HG03175 (cell line): ENCODE measurements around the gene SLC16A11.
A peak's percentile ranks its signal among the peaks of the same experiment; 100 is the strongest.
"Not testable (repeated sequence)": the region's sequence is repeated elsewhere in the genome, so short reads cannot be mapped to it uniquely, and the experiment has no call there.

ENCODE experiments used
- ATAC-seq: cut with Tn5 transposase; IDR thresholded peaks from one replicate; pipeline ENCODE4 v1.9.1; 2021; ENCODE audit warnings: mild to moderate bottlenecking, moderate library complexity; ENCODE audit not compliant: unreplicated experiment

The SLC16A11 gene

DNA sequence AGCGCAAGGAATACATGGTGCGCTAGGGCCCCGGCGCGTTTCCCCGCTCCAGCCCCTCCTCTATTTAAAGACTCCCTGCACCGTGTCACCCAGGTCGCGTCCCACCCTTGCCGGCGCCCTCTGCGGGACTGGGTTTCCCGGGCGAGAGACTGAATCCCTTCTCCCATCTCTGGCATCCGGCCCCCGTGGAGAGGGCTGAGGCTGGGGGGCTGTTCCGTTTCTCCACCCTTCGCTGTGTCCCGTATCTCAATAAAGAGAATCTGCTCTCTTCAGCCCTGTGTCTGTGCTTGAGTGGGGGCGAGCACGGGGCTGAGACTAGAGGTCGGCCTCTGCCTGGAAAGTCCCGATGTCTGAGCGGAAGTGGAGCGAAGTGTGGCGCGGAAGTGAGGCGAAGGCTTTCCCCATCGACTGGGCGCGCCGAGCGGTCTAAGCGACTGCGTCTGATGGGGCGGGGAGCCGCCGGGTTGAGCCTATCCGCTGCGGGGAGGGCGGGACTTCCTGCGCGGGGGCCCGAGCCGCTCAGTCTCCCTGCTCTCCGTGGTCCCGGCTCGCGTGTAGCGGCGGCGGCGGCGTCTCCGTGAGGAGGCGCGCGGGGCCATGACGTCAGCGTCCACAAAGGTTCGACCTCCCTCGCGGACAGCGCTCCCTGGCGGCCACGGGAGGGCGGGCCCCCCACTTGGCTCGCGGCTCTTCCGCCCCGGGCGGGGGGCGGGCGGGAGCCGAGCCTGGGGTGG lies 29.5 kb downstream of the SLC16A11 start:
- ATAC-seq = peak; percentile 85

DNA sequence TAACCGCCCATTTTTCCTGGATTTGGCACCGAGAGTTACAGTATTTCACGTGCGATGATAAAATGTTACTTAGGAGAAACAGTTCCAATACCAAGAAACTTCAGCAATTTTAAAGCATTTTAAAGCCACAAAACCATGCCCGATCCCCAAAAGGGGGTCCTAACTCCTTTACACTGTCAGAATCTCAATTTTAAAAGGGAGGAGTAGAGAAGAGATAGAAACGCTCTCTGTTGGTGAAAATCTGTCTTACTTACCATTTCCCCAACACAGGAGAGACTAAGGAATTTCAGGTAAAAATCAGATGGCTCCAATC lies 32.0 kb downstream of the SLC16A11 start:
- no peak for ATAC-seq

DNA sequence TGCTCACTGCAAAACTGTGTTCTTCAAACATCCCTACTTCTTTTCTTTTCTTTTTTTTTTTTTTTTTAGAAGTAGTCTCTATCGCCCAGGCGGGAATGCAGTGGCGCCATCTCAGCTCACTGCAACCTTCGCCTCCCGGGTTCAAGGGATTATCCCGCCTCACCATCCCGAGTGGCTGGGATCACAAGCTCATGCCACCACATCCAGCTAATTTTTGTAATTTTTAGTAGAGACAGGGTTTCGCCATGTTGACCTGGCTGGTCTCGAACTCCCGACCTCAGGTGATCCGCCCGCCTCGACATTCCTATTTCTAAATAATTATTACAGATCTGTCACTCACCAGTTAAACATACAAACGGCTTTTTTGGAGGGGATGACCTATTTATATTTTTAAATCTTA lies 32.5 kb downstream of the SLC16A11 start:
- ATAC-seq = no peak

DNA sequence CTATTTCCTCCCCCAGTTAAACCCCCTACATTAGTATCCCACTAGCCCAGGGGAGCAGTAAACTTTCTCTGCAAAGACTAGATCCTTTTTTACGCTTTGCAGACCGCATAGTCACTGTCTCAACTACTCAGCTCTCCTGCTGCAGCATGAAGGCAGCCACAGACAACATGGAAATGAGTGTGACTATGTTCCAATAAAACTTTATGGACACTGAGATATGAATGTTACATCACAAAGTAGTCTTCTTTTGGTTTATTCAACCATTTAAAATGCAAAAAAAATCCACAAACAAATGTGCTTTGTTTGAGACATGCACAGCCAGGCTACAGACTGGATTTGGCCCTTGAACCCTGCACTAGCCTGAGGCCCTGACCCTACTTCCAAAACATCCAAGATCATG lies 33.4 kb downstream of the SLC16A11 start:
- no peak for ATAC-seq

DNA sequence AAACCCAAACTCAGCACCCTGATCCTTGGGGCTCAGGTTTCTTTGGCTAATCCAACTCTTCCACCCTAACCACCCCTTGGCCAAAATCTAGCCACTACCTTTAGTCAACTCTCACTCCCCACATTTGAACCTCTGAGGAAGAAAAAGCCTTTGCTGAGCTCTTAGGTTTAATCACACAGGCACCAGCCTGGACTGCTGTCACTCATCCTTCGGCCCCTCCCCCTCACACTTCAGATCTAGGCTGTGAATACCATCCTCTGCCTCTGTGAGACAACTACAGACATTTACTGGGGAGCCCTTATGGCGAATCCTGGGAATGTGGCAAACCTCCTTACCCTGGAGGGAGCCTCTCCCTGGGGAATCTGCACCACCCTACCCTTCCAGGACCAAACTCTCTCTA lies 36.7 kb downstream of the SLC16A11 start:
- no peak for ATAC-seq

DNA sequence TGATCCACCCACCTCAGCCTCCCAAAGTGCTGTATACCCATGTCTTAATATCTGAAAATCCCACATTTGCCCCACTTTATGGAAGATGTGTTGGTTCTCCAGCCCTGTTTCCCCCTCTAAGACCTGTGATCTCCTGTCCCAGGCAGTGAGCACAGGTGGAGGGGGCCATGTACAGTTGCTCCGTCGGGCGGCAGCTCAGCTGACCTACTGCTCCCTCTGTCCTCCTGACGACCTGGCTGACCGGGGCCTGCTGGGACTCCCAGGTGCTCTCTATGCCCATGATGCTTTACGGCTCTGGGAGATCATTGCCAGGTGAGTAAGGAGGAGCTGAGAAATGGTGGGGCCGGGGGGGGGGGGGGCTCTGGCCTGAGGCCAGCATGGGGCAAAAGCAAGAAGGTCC lies 38.2 kb downstream of the SLC16A11 start:
- no peak for ATAC-seq

DNA sequence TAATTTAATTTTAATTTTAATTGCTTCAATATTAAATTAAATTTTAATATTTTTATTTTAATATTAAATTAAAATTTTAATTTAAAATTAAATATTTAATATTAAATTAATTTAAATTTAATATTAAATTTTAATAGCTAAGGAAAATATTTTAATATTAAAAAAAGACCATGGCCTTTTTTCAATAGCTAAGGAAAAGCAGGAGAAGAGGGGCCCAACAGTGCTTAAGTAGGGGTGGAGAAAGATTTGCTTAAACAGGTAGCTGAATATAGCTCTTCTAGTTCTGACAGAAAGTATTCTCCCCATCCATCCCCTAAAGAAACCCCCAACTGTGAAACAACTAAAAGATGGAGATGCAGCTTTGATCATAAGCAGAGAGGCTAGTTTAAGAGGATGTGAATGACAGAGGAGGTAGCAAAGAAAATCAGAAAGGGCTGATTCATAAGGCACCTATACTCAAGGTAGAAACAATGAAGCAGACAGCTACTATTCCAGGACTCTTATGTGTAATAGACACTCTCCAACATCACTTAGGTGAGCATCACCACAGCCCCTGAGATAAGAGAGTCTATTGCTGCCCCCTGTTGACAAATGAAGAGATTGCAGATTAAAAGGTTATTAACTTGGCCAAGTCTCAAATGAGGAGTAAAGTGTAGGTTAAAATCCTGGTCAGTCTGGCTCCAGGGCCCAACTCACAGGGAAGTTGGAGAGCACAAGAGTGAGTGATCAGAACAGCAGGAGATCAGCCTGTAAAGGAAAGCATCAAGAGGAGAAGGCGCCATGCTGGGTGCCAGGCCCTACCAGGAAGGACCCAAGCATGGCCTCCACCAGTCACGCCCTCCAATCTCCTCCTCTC lies 39.3 kb downstream of the SLC16A11 start:
- no peak for ATAC-seq

DNA sequence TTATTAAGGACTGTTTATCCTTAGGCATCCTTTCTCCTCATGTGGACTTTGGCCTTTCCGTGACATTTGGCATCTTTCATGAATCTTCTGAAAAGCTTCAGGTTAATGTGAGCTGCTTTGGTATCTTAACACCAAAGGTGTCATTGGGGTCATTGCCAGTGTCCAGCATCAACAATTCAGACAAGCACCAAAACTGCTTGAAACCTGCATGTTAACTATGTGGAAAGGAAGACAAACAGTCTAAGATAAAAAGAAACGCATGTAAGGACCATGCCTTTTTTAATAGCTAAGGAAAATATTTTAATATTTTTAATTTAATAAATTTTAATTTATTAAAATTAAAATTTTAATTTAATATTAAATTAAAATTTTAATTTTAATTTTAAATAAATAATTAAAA lies 40.1 kb downstream of the SLC16A11 start:
- no peak for ATAC-seq

DNA sequence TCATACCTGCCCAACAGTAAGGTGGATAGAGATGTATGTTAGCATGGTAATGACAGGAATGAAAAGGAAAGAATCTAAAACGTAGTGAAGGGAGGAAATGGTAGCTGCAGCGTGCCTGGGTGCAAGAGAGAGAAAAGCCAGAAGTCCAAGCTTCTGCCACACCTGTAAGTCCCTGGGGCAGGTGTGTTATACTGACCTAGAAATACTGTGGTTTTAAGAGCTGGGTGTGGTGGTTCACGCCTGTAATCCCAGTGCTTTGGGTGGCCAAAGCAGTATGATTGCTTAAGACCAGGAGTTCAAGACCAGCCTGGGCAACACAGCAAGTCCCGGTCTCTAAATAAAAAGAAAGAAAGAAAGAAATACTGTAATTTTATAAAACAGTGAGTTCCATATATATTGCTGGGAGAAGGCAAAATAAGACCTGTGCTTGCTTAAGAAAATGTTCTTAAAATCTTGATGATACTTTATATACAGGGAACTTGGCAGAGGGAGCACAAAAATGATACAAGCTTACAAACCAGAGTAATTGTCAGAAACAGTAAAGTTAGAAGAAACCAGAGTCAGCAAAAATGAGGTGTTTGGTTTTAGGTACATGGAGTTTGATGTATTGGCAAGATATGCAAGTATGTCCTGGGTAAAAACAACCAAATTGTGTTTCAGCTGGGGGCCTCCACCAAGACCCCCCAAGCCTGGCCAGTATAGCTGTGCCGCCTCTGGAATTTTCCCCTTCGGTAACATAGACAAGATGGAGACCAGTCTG lies 41.4 kb downstream of the SLC16A11 start:
- ATAC-seq = no peak

DNA sequence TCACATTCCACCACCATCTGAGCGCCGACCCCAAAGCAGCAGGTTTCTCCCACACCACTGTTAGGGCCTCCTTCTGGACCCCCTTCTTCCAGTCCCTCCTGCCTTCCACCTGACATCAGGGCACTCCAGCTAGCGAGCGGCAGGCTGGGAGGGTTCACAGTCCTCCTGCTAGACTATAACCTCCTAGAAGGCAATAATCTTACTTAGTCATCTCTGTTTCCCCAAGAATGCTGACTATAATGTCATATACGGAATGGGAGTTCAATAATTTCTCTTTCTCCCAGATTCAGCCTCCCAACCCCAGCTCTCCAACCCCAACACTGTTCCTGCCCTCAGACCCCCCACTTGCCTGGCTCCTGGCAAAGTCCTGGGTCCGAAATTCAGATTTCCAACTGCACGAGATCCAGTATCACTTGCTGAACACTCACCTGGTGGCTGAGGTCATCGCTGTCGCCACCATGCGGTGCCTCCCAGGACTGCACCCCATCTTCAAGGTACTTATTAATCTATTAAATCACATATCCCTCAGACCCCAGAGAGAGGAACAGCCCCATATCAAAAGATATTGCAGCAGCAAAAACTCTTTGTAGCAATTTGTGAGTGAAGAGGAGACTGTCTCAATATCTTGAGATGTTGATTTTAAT lies 42.5 kb downstream of the SLC16A11 start:
- no peak for ATAC-seq

DNA sequence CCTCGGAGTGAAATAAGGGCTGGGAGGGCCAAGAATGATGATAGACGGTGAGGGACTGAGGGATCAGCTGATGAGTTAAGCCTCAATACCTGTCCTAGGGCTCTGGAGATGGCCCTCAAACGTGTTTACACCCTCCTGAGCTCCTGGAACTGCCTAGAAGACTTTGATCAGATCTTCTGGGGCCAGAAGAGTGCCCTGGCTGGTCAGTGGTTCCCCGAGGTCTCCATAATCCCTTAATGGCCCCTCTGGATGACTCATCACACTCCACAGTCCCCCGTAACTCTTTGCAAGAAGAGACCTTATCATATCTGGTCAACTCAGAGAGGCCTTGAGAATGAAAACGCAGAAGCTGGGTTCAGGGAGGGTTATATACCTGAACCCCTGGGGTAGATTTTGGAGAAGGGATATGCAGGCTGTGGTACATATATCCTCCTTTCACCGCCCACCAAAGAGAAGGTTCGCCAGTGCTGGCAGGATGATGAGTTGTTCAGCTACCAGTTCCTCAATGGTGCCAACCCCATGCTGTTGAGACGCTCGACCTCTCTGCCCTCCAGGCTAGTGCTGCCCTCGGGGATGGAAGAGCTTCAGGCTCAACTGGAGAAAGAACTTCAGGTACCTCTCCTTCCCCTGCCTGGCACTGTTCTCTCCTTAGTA lies 44.9 kb downstream of the SLC16A11 start:
- ATAC-seq = no peak

DNA sequence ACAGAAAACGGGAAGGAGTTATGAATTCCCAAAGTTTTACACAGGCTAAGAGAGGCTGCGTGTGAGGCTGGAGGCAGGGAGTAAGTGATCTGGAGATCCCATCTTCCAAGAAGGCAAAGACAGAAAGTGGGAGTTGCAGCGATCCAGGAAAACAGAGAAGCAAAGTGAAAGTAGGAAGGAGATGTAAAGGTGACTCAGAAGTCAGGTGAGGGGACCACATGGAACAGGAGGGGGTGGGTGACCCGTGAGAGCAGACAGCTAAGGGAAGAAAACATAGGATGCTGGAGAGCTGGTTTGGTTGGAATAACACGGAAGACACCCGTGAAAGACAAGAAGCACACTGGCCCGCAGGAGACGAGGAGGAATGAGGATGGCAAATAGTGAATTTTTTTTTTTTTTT lies 46.7 kb downstream of the SLC16A11 start:
- no peak for ATAC-seq

DNA sequence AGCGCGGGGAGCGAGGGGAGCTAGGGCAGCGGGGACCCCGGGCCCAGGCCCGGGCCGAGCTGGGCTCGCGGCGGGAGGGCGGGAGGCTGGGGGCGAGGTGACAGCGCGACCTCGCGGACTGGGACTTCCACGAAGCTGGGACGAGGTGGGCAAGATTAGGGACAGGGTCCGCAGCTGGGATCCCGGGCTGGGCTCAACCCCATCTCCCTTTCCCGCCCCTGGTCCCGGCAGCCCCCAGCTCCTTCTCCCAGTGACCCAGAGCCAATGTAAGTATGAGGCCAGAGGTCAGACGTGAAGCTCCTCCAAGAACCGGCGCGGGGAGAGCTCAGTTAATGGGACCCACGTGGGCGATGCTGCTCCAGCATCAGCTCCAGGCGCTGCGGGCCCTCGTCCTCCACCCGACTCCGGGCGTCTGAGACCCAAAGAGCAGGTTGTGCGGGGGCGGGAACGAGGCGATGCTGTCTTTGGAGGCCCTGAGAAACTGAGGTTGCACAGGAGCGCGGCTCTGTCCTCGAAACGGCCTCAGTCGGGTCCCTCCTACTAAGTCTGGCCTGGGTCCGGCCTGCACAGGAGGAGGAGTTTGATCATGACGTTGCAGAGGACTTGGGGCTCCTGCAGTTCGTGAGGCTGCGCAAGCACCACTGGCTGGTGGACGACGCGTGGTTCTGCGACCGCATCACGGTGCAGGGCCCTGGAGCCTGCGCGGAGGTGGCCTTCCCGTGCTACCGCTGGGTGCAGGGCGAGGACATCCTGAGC lies 47.5 kb downstream of the SLC16A11 start:
- no peak for ATAC-seq

DNA sequence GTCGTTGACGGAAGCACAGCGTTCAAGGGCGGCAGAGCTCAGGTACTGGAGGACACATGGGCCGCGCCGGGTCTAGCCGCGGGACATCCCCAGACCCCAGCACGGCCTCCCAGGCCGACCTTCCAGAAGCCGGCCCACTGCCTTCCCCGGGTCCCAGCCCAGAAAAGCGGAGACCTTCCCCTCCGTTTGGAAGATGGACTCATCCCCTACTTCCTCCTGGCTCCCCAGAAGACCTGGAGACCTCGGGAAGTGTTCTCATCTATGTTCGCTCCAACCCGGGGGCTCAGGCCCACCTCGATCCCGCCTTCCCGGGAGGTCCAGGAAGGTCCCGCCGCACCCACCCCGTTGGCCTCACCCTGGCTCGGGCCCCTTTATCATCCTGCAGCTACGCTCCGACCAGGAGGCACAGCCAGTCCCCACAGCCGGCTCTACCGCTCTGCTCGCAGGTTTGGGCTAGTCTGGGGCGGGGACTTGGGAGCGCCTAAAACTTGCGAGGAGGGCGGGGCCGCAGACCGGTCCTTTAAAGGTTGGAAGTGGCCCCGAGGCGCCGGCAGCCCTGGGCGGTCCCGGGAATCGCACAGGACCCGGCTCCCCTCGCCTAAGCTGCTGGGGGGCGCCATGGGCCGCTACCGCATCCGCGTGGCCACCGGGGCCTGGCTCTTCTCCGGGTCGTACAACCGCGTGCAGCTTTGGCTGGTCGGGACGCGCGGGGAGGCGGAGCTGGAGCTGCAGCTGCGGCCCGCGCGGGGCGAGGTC lies 48.2 kb downstream of the SLC16A11 start, which contains the start of gene ALOX12:
TSS of gene ALOX12 (plus strand) at position 550 of the 756 bp plus-strand sequence. CDS start at position 619, 69 bp downstream.
- no peak for ATAC-seq

DNA sequence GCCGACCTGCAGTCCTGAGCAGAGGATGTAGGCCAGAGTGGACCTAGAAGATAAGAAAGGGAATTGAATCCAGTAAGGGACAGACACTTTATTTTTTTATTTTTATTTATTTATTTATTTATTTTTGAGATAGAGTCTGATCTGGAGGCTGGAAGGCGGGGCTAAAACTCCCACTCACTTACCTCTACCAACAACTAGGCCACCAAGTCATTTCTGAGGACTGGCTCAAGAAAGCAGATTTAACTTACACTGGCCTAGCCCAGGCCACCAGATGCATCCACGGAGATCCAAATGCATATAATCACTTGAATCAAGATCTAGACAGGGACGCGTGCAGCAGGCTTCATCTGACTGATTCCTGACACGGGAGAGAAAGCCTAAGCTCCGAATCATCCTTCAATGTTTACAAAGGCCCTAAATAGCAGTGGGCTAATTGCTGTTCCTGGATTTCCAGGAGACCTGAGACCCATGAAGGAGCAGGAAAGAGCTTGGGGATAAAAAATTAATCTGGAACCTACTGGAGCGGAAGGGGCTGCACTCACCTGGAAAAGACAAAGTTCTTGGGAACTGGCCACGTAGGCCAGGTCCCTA lies 49.1 kb downstream of the SLC16A11 start:
- ATAC-seq = no peak

DNA sequence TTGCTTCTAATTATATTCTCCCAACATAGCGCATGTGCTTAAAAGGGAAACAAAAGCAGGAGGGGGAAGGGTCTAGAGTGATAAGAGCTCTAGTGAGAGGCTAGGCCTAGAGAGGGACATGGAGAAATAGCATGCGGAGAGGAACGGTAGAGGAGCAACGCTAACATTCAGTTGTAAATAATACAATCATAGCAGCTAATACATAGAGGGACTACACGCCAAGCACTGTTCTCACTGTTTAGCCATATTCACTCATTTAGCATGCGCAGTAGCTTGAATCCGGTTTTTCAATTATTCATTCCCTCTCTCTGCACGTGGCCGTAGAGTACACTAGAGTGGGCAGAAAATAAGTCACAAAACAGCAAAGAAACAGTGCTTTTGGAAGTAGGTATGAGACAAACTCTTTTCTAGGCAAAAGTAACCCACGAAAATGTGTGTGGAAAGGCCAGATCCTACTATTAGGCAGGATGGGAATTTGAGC lies 49.7 kb downstream of the SLC16A11 start:
- no peak for ATAC-seq

DNA sequence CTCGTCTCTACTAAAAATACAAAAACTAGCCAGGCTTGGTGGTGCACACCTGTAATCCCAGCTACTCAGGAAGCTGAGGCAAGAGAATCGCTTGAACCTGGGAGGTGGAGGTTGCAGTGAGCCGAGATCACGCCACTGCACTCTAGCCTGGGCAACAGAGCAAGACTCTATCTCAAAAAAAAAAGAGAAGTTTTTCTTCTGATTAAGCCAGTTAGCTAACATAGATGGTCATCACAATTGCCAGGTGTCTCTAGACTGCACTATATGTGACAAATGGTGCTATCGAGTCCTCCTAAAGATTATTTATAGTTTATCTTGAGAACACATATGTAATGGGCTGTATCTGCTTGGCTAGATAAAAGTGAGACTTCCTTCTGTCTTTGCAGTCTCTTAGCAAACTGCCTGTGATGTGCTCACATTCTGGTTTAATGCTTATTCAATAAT lies 50.3 kb downstream of the SLC16A11 start:
- ATAC-seq = not testable (repeated sequence)
